Astrocyte of the spinal cord (primary cell): ENCODE results near the gene POLQ.
A peak's percentile ranks its signal among the peaks of the same experiment; 100 is the strongest.
"Not testable (repeated sequence)": the region's sequence is repeated elsewhere in the genome, so short reads cannot be mapped to it uniquely, and the experiment has no call there.

Source experiments
- DNase-seq: peaks from one replicate; pipeline ENCODE4 v3.0.0; 2011; ENCODE audit warnings: low read depth, low spot score
- H3K4me3 ChIP-seq: 2 replicates; pipeline ENCODE4 v1.5.1; 2011; ENCODE audit warnings: low read depth, mild to moderate bottlenecking, low read length, moderate library complexity
- in situ Hi-C: cut with HindIII; loops from 2 replicates; pipeline ENCODE4 v1.10.0; 2017; ENCODE audit warnings: low sequenced_read_pairs
- TF ChIP-seq, protein P1 (sequence below): IDR thresholded peaks from 2 replicates; pipeline ENCODE4 v1.5.1; 2012; ENCODE audit warnings: low read depth, mild to moderate bottlenecking, low read length, inconsistent platforms

POLQ gene

GRCh38 chr3:121430664-121431215 is 115.0 kb downstream of the POLQ start:
- TF ChIP-seq, protein P1, sequence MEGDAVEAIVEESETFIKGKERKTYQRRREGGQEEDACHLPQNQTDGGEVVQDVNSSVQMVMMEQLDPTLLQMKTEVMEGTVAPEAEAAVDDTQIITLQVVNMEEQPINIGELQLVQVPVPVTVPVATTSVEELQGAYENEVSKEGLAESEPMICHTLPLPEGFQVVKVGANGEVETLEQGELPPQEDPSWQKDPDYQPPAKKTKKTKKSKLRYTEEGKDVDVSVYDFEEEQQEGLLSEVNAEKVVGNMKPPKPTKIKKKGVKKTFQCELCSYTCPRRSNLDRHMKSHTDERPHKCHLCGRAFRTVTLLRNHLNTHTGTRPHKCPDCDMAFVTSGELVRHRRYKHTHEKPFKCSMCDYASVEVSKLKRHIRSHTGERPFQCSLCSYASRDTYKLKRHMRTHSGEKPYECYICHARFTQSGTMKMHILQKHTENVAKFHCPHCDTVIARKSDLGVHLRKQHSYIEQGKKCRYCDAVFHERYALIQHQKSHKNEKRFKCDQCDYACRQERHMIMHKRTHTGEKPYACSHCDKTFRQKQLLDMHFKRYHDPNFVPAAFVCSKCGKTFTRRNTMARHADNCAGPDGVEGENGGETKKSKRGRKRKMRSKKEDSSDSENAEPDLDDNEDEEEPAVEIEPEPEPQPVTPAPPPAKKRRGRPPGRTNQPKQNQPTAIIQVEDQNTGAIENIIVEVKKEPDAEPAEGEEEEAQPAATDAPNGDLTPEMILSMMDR = no peak
- no peak overlapping the region for H3K4me3 ChIP-seq
- in situ Hi-C loops = no loop called here
- no peak for DNase-seq

GRCh38 chr3:121424549-121424948 is 121.2 kb downstream of the POLQ start:
- in situ Hi-C loops = no loop called here
- DNase-seq = no peak
- no peak overlapping the region for H3K4me3 ChIP-seq
- TF ChIP-seq, protein P1 = no peak

GRCh38 chr3:121418182-121418581 is 127.6 kb downstream of the POLQ start:
- H3K4me3 ChIP-seq = no peak overlapping the region
- no peak for DNase-seq
- in situ Hi-C loops = no loop called here
- TF ChIP-seq, protein P1 = no peak

GRCh38 chr3:121414924-121415323 is 130.9 kb downstream of the POLQ start:
- in situ Hi-C loops = no loop called here
- TF ChIP-seq, protein P1 = no peak
- H3K4me3 ChIP-seq = no peak overlapping the region
- DNase-seq = no peak

DNA sequence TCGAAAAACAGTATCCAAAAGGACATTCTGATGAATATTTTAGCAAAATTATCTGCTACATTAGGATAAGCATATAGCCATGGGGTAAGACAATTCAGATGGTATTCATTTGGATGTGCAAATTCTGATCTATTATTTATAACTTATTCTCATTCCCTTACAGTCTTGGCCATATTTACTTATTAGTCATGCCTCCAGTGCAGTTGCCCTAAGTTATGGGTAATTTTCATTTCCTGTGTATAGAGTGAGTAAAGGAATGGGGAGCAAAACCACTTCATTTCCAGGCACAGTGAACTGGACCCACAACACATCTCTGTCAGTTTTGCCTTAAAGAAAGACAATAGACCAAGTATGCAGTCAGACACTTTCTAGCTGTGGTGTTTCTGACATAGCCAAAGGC is 134.3 kb downstream of the POLQ start:
- no peak overlapping the region for H3K4me3 ChIP-seq
- in situ Hi-C loops = no loop called here
- peak; percentile 32 for DNase-seq
- TF ChIP-seq, protein P1 = no peak

DNA sequence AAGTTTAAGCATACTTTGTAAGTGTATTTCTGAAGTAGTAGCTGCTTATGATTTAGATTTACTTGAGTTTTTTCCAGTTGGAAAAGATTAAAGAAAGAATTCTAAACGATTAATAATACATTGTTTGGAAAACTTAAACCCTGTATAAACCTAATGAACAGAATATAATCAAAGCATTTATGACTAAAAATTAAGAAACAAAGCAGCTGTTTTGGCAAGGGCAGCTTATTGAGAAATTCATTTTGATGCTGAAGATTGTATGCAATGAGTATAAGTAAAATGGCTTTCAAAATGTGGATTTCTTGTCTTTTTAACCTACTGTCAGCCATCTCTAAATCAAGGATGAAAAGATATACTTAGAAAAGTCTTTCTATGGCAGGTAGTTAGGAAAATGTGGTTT is 140.2 kb downstream of the POLQ start:
- in situ Hi-C loops = no loop called here
- TF ChIP-seq, protein P1 = no peak
- no peak overlapping the region for H3K4me3 ChIP-seq
- DNase-seq = no peak

- in situ Hi-C loops = no loop called here
- no peak overlapping the region for H3K4me3 ChIP-seq
Measured at GRCh38 chr3:121399820-121400219, 146.0 kb downstream of the POLQ start.

GRCh38 chr3:121398051-121398450 is 147.7 kb downstream of the POLQ start:
- in situ Hi-C loops, DNase-seq, H3K4me3 ChIP-seq: not testable (repeated sequence)

More at GRCh38 chr3:121399820-121400219, 146.0 kb downstream of the POLQ start:
- TF ChIP-seq, protein P1 = no peak
- DNase-seq = no peak

- DNase-seq, H3K4me3 ChIP-seq, in situ Hi-C loops: not testable (repeated sequence)
Measured at GRCh38 chr3:121395967-121396366, 149.8 kb downstream of the POLQ start.

GRCh38 chr3:121388308-121388707 is 157.5 kb downstream of the POLQ start:
- in situ Hi-C loops, H3K4me3 ChIP-seq, DNase-seq: not testable (repeated sequence)
